Mononuclear cell (primary cell): ENCODE data around the gene MYG1. TPM values are rescaled to one million over a fixed set of nuclear protein-coding genes. Genes with fewer than 3 reads are reported as not detected.
A peak's percentile ranks its signal among the peaks of the same experiment; 100 is the strongest.
"Not testable (repeated sequence)": the region's sequence is repeated elsewhere in the genome, so short reads cannot be mapped to it uniquely, and the experiment has no call there.

ENCODE experiments used
- H3K27me3 ChIP-seq: 2 replicates; pipeline ENCODE4 v1.6.0; 2011; ENCODE audit warnings: low read length, control low read depth; ENCODE audit not compliant: insufficient read depth
- H3K4me1 ChIP-seq: 2 replicates; pipeline ENCODE4 v1.5.1; 2011; ENCODE audit warnings: mild to moderate bottlenecking, low read length, control low read depth; ENCODE audit not compliant: insufficient read depth
- H3K4me3 ChIP-seq: 2 replicates; pipeline ENCODE4 v1.5.1; 2011; ENCODE audit warnings: mild to moderate bottlenecking, low read length, moderate library complexity
- H3K9me3 ChIP-seq: 2 replicates; pipeline ENCODE4 v1.5.1; 2011; ENCODE audit warnings: low read depth, mild to moderate bottlenecking, control low read depth, low read length
- total RNA-seq: library from RNA; depleted of rRNA; stranded (reverse); fragments of >200 nt; gene quantifications from one replicate; pipeline ENCODE4 v1.2.3, GENCODE V29; 2012

Gene MYG1
- total RNA-seq, 1 donor = 20.4 TPM

DNA sequence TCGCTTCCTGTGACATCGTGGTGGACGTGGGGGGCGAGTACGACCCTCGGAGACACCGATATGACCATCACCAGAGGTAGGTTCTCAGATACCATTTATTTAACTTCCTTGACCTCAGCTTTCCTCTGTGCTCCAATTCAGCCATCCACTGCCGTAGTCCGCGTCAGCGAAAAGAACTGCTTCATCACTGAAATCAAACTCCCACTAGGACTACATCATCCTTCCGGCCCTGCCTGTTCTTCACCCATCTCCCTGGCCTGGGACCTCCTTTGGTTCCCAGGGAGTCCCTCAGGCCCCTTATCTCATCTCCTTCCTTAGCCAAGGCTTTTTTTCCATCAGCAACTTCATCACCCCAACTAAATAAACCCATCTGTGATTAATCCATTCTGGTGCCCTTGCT lies 692 bp downstream of the MYG1 start:
- H3K4me1 ChIP-seq = peaks cover 61% of the 10 kb centered on the region
- H3K9me3 ChIP-seq = no peaks in the 10 kb centered on the region
- peak overlapping the region; percentile 80 for H3K4me3 ChIP-seq
- no peaks in the 10 kb centered on the region for H3K27me3 ChIP-seq

DNA sequence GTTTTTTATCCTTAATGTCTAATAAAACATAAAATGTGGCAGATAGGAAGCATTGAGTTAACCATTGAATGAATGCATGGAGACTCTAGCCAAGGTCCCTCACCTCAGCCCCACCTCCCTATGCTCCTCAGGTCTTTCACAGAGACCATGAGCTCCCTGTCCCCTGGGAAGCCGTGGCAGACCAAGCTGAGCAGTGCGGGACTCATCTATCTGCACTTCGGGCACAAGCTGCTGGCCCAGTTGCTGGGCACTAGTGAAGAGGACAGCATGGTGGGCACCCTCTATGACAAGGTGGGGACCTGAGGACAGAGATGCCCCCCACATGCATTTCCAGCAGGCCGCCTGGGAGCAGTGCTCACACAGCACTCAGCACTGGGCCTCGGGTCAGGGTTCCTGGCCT lies 3.4 kb downstream of the MYG1 start:
- Histone ChIP-seq H3K4me1 (peaks cover 40% of the 10 kb centered on the region), H3K27me3 (no peaks in the 10 kb centered on the region), H3K9me3 (no peaks in the 10 kb centered on the region), H3K4me3 (no peak overlapping the region)

DNA sequence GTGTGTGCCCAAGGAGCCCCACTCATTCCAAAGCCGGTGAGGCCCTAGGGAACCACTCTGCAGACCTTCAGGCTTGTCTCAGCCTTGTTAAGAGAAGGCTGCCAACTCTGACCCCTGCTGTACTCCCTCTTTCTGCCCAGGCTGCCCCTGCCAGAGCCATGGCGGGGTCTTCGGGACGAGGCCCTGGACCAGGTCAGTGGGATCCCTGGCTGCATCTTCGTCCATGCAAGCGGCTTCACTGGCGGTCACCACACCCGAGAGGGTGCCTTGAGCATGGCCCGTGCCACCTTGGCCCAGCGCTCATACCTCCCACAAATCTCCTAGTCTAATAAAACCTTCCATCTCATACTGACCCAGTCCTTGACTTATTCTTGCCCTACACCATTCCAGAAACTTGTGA lies 7.3 kb downstream of the MYG1 start:
- Histone ChIP-seq H3K27me3 (no peaks in the 10 kb centered on the region), H3K4me3 (no peak overlapping the region), H3K4me1 (peaks cover 6% of the 10 kb centered on the region), H3K9me3 (no peaks in the 10 kb centered on the region)

DNA sequence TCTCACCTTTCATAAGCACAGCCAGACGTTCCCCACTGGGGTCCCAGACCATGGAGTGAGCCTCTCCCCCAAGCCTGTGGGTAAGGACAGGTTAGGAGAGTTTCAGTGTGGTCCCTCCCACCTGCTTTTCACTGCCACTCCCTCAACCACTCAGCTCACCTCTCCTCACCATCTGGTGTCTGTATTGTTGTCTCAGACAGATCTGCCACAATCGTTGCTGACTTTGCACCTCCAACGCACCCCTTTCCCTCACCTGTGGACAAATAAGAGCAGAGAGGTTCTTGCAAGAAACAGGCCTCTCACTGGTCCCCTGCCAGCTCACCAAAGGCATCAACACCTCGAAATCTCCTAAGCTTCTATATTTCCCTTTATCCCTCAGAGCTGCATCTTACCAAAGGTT lies 8.8 kb downstream of the MYG1 start:
- no peak overlapping the region for H3K4me3 ChIP-seq
- H3K4me1 ChIP-seq = no peaks in the 10 kb centered on the region
- no peaks in the 10 kb centered on the region for H3K27me3 ChIP-seq
- no peaks in the 10 kb centered on the region for H3K9me3 ChIP-seq

DNA sequence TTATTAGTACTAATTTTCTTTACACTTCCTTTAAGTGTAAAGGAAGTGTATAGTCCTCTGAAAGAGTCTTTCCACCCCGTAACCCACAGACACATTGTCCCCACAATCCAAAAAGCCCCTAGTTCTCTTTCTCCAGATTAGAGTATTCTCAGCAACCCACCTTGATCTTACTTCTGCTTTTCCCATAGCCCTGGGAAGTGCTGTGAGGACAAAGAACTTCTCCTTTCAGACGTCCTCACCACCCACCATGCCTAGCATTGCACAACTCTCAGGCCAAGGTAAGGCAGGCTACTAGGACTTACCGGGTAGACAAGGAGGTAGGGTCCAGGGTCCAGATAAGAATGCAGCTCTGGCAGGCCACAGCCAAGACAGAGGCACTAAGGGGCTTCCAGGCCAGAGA lies 14.5 kb downstream of the MYG1 start:
- Histone ChIP-seq H3K27me3 (no peaks in the 10 kb centered on the region), H3K4me3 (no peak overlapping the region), H3K4me1 (no peaks in the 10 kb centered on the region)

DNA sequence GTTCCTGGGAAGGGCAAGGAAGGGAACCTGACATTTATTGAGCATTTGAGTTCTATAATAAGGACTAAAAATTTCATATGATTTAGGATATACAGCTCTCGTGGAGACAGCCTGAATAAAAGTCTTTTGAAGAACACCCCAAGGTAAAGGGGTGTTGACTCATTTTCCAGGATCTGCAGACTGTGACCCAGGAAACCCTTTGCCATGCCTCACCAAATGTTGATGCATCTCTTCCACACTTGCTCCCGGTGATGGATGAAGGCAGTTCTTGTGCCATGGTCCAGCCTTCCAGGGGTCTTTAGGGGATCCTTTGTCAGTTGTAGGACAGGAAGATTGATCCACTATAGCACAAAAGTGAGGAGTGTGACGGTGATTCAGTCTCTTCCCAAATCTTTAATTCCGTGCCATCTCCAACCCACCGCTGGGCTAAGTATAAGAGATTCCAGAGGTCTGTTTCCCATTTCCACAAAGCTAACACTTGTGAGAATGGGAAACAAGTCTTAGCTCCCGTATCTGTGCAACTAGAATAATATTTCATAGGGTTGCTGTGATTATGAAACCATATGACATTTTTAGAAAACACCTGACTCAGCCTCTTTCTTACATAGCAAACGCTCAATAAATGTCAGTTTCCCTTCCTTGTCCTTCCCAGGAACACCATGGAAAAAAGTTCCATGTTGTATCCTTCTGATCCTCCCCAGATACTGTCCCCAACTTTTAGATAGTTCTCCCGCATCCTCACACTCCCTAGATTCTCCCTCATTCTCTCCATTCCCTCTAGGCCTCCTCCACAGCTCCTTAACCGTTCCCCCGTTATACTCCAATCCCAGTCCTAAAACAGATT lies 21.1 kb downstream of the MYG1 start:
- no peaks in the 10 kb centered on the region for H3K9me3 ChIP-seq
- no peaks in the 10 kb centered on the region for H3K27me3 ChIP-seq
- peaks cover 30% of the 10 kb centered on the region for H3K4me1 ChIP-seq
- H3K4me3 ChIP-seq = peak overlapping the region; percentile 94

More for the DNA sequence above, 14.5 kb downstream of the MYG1 start:
- H3K9me3 ChIP-seq = no peaks in the 10 kb centered on the region

DNA sequence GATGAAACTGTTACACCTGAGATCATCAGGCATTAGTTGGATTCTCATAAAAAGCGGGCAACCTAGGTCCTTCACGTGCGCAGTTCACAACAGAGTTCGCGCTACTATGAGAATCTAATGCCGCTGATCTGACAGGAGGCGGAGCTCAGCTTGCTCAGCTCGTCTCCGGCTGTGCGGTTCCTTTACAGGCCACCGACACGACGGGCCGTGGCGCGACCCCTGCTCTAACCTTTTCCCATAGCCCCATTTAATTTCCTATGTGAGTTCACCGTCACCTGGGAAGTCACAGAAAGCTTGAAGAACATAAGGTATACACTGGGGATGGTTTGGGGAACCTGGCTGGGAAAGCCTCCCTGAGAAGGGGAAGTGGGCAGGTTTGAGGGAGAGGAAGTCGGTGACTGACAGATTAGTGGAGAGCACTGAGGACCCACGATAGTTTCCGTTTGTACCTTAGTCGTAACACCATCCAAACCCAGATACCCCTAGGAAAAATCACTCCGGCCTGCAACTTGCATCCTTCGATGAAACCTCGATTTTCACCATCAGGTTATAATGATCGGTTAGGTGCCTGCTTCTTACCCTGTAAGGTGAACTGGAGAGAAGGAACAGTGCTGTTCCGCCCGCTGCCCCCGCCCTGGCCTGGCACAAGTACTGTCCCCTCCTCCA lies 24.8 kb downstream of the MYG1 start:
- Histone ChIP-seq H3K27me3 (peaks cover 10% of the 10 kb centered on the region), H3K9me3 (no peaks in the 10 kb centered on the region), H3K4me1 (peaks cover 40% of the 10 kb centered on the region), H3K4me3 (peak overlapping the region; percentile 58)

DNA sequence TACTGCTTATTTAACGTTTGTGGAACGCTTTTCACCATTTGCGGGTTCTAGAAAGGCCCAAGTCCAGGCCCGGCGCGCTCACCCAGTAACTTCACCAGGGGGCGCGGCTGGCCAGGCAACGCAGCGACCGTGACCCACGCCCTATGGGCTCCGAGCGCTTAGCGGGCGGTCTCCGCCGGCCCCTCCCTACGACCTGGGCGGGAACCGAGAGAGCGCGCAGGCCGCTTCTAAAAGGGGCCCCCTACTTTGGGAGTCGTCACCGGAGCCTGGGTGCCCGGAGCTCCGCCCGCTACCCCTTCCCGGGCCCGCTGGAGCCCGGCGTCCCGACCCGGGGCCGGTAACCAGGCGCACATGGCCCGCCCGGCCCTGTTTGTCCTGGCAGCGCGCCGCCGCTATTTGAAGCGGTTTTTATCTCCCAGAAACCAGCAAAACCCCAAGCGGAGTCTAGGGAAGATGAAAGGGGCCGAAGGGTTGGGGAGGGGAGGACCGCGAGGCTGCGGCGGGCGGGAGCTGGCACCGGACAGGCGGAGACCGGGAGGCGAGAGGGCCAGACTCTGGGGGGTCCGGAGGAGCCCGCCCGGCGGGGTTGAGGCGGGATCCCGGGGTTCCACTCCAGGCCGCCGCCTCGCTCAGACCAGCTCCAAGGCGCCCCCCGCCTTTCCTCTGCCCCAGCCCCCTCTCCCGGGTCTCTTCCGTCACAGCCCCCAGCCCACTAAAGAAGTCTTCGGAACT lies 25.4 kb downstream of the MYG1 start:
- Histone ChIP-seq H3K4me3 (peak overlapping the region; percentile 58), H3K9me3 (no peaks in the 10 kb centered on the region), H3K27me3 (peaks cover 10% of the 10 kb centered on the region), H3K4me1 (peaks cover 40% of the 10 kb centered on the region)

DNA sequence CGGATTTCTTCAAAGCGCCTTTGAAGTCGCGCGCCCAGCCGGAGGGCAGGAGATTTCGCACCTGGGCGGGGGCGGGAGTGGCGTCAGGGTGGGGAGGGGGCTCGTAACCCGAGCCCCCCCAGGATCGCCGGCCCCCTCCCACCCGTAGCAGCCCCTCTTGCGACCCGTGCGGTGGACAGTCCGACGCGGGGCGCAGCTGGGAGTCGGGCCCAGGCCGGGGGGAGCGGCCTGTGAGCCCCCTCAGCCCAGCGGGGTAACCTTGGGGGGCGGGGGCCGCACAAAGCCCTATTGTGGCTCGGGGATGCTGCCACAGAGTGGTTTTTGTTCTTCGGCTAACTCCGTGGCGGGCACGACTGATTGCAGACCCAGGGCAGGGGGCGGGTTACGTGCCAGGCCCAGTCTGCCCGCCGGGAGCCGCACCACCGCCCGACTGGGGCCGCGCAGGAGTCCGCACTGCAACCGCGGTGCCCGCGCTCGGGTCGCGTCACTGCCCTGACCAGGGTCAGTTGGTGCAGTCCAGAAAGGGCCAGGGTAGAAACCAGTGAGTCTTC lies 26.1 kb downstream of the MYG1 start:
- peaks cover 10% of the 10 kb centered on the region for H3K27me3 ChIP-seq

DNA sequence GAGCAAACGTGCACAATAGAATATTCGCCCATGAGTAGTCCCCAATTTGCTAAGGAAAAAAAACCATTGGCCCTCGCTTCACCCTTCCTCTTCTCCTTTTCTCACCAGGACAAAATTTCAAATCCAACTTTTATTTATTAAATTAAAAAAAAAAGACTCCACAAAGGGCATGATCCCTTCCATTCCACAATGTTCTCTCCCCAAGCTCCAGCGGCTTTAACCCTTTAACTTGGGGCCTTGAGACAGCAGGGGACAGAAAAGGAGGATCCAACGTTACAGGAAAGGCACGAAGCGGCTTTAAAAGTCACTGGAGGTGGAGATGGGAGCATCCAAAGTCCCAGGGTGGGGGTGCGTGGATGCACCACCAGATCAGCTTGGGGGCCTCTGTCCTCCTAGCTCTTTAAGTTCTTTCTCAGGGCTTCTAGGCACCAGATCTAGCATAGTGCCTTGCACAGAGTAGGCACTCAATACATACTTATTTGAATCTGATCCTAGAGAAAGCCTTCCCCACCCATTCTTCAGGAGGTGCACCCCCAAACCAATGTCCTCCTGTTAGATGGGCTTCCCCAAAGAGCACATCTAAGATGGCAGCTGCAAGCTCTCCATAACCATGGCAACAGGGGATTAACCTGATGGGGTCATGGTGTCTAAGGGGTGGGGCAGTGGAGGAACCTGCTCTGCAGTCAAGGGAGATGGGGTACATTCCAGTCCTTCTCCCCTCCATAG lies 27.1 kb downstream of the MYG1 start:
- no peak overlapping the region for H3K4me3 ChIP-seq
- peaks cover 28% of the 10 kb centered on the region for H3K4me1 ChIP-seq
- H3K9me3 ChIP-seq = no peaks in the 10 kb centered on the region
- peaks cover 10% of the 10 kb centered on the region for H3K27me3 ChIP-seq

More for the DNA sequence above, 26.1 kb downstream of the MYG1 start:
- H3K4me3 ChIP-seq = peak overlapping the region; percentile 58
- peaks cover 36% of the 10 kb centered on the region for H3K4me1 ChIP-seq
- no peaks in the 10 kb centered on the region for H3K9me3 ChIP-seq

DNA sequence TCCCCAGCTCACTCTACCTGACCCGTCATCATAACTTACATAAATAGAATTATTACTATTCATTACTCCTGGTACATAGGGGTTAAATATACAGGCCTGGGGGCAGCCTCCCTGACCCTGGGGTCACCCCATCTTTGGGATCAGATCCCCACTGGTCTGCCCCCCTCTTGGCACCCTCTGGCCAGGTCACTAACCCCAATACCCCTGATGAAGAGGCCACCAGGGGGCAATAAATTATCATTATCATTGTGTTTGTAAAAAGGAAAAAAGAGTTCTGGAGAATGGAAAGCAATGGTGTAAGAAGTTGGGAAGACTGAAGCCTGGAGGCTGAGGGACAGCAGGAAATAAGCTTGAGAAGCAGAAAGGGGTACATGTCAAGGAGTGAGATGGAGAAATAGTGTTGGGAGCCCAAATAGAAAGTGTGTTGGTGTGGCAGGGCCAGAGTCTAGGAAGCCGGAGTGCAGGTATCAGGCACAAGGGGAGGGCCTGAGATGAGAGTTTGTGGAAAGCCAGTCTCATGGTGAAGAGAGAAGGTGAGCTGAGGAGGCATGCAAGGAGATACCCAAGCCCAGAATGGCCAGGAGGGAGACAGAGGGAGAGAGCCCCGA lies 28.0 kb downstream of the MYG1 start:
- H3K27me3 ChIP-seq = peaks cover 10% of the 10 kb centered on the region
- H3K4me1 ChIP-seq = peaks cover 23% of the 10 kb centered on the region
- H3K4me3 ChIP-seq = no peak overlapping the region
- no peaks in the 10 kb centered on the region for H3K9me3 ChIP-seq

DNA sequence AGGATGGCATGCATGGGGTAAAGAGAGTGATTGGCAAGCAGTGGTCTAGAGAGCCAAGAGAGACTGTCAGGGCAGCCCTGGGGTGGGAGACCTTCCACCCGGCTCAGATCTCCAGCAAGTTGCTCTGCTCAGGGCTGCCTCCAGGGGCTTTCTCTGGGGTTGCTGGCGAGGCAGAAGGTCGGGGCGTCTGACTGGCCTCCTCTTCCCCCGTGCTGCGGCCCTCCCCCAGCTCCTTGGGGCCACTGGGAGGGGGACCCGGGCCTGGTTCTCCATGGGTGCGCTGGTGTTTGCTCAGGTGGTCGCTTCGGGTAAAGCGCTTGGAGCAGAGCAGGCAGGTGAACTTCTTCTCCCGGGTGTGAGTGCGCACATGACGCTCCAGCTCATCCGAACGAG lies 28.5 kb downstream of the MYG1 start:
- Histone ChIP-seq H3K27me3 (peaks cover 10% of the 10 kb centered on the region), H3K4me1 (peaks cover 23% of the 10 kb centered on the region), H3K4me3 (no peak overlapping the region)

DNA sequence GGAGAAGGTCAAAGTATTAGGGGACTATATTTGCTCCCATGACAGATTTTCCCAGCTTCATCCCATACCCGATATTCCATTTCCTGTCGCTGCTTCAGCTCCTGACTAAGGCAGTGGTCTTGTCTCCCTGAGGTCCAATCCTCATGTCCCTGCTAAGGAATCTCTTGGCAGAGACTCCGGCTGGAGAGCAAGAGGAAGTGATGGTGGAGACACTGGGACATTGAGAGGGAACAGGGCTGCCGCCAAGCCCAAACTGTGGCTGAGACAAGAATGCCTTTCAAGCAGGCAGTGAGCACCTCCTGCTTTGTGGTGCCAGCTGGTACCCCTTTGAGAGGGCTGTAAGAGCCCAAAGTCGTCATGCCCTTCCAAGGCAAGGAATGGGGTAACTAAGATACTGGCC lies 31.2 kb downstream of the MYG1 start:
- Histone ChIP-seq H3K4me3 (no peak overlapping the region), H3K4me1 (peaks cover 8% of the 10 kb centered on the region), H3K27me3 (peaks cover 11% of the 10 kb centered on the region), H3K9me3 (no peaks in the 10 kb centered on the region)

More for the DNA sequence above, 28.5 kb downstream of the MYG1 start:
- H3K9me3 ChIP-seq = no peaks in the 10 kb centered on the region

DNA sequence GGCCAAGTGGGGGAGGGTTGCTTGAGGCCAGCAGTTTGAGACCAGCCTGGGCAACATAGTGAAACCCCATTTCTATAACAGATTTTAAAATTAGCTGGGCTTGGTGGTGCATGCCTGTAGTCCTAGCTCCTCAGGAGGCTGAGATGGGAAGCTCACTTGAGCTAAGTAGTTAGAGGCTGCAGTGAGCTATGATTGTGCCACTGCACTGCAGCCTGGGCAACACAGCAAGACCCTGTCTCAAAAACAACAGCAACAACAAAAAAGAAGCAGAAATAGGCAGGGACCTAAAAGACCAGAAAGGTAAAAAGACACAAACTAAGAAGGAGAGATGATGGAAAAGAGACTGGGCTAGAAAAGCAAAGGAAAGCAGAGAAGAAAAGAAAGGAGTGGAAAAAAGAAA lies 32.8 kb downstream of the MYG1 start:
- H3K27me3 ChIP-seq = peaks cover 16% of the 10 kb centered on the region
- H3K4me3 ChIP-seq, H3K9me3 ChIP-seq, H3K4me1 ChIP-seq: not testable (repeated sequence)
